Measurements from ENCODE around the gene POC1B.

The POC1B gene

GRCh38 chr12:89389755-89390661, 135.8 kb downstream of the POC1B start:
- DNase-seq (ENCODE audit: low read depth, low spot score) = no peak

- DNase-seq (ENCODE audit: low read depth, low spot score) = no peak
These were observed 139.7 kb downstream of the POC1B start for GRCh38 chr12:89386138-89386537.

- DNase-seq (ENCODE audit: low read depth, low spot score) = no peak
These were observed 141.0 kb downstream of the POC1B start for GRCh38 chr12:89384807-89385206.

- DNase-seq (ENCODE audit: low read depth, low spot score) = no peak
These were observed 141.6 kb downstream of the POC1B start for GRCh38 chr12:89384050-89384758.

GRCh38 chr12:89383235-89384049, 142.4 kb downstream of the POC1B start:
- DNase-seq (ENCODE audit: low read depth, low spot score) = no peak

- DNase-seq (ENCODE audit: low read depth, low spot score) = no peak
These were observed 143.5 kb downstream of the POC1B start for GRCh38 chr12:89382328-89382727.

- no peak for DNase-seq (ENCODE audit: low read depth, low spot score)
These were observed 145.9 kb downstream of the POC1B start for GRCh38 chr12:89379839-89380467.

GRCh38 chr12:89379148-89379838, 146.6 kb downstream of the POC1B start:
- DNase-seq (ENCODE audit: low read depth, low spot score) = no peak

- DNase-seq (ENCODE audit: low read depth, low spot score) = no peak
These were observed 149.0 kb downstream of the POC1B start for GRCh38 chr12:89376844-89377243.

GRCh38 chr12:89376202-89376529, 149.7 kb downstream of the POC1B start:
- DNase-seq (ENCODE audit: low read depth, low spot score) = no peak

- DNase-seq (ENCODE audit: low read depth, low spot score) = no peak
These were observed 151.9 kb downstream of the POC1B start for GRCh38 chr12:89373763-89374572.

GRCh38 chr12:89372584-89373370, 153.1 kb downstream of the POC1B start:
- no peak for DNase-seq (ENCODE audit: low read depth, low spot score)

GRCh38 chr12:89370850-89371249, 155.0 kb downstream of the POC1B start:
- DNase-seq (ENCODE audit: low read depth, low spot score) = no peak

GRCh38 chr12:89370421-89370831, 155.4 kb downstream of the POC1B start:
- no peak for DNase-seq (ENCODE audit: low read depth, low spot score)

Measured in smooth muscle cell of the brain vasculature (primary cell).